Smooth muscle cell of the brain vasculature (primary cell): Measurements from ENCODE around the gene KRTAP10-1.
"Not testable (repeated sequence)": the region's sequence is repeated elsewhere in the genome, so short reads cannot be mapped to it uniquely, and the experiment has no call there.

Source experiments
- DNase-seq: peaks from one replicate; pipeline ENCODE4 v3.0.0-alpha.2; 2012; ENCODE audit warnings: low read depth, low spot score

The KRTAP10-1 gene, protein sequence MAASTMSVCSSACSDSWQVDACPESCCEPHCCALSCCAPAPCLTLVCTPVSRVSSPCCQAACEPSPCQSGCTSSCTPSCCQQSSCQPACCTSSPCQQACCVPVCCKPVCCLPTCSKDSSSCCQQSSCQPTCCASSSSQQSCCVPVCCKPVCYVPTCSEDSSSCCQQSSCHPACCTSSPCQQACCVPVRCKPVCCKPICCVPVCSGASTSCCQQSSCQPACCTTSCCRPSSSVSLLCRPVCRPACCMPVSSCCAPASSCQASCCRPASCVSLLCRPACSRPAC

DNA sequence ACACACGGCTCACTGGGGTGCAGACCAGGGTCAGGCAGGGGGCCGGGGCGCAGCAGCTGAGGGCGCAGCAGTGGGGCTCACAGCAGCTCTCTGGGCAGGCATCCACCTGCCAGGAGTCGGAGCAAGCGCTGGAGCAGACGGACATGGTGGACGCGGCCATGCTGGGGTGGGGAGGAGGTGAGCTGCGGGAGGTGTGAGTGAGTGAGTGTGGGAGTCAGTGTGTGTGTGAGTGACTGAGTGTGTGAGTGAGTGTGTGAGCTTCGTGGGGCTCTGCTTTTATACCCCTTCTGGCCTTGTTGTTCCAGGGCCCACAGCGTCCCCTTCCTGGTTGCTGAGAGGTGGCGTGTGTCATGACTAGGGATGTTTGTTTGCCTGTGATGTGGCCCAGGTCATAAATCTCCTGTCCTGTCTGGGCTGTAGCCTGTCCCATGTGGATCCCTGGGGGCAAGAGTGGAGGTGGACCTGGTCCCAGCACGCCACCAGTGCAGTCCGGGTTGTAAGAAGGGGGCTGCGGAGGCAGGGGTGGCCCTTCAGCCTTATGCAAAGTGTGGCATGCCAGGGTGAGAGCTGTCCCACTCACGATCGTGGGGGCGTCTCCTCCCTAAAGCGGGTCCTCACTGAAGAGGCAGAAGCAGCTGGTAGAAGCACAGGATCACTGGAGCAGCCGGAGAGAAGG, at the start of gene KRTAP10-1:
TSS of gene KRTAP10-1 (minus strand) at position 205 of the 676 bp plus-strand sequence. CDS start at position 160, 45 bp downstream.
- DNase-seq = no peak

DNA sequence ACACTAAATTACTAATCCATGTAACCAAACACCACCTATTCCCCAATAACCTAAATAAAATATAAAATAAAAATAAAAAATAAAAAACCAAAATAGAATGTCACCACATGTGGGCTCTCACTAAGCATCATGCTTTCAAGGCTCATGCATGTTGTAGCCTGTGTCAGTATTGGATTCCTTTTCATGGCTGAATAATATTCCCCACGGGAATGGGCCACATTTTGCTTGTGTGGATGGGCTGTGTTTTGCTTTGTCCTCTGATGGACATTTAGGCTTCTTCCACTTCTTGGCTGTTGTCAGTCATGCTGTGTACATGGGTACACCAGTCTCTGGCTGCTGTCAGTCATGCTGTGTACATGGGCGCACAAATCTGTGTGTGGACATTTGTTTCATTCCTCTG, 49.1 kb upstream of the KRTAP10-1 start:
- no peak for DNase-seq

DNA sequence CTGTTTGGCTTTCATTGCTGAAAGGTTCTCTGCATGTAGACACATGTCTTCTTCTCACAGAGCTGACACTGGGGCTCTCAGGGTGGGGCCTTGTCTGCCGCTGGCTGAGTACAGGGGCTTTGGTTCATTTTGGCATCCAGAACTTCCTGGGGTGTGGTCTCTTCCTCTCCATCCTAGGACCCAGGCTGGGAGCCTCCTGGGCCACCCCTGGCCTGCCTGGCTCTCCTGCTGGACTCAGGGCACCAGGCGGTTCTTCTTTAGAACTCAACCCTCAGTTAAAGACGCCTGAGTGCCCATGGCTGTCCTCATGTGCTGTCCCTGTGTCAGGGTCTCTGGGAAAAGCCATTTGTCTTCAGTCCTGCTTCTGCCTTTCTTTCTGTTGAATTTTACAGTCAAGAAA, 45.9 kb upstream of the KRTAP10-1 start:
- DNase-seq = no peak

- no peak for DNase-seq
Measured at GRCh38 chr21:44583800-44584147, 43.8 kb upstream of the KRTAP10-1 start.

- DNase-seq = no peak
Measured at GRCh38 chr21:44583089-44583799, 43.2 kb upstream of the KRTAP10-1 start.

DNA sequence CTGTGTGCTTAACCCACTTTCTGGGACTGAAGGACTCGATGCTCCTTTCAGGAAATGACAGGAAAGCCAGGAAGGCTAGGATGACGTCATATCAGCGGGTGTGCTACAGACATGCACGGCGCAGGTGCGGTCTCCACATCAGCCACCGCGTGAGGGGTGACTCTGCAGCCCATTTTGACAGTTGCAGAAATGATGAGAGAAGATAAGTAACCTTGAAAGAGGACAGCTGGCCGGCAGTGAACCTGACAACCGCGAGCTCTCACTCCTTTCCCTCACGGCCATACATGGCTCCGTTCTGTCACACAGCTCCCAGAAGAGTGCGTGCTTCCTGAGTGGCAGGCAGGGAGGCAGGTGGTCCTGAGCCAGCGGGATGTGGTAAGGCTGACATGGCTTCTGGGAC, 42.1 kb upstream of the KRTAP10-1 start:
- DNase-seq = no peak

DNA sequence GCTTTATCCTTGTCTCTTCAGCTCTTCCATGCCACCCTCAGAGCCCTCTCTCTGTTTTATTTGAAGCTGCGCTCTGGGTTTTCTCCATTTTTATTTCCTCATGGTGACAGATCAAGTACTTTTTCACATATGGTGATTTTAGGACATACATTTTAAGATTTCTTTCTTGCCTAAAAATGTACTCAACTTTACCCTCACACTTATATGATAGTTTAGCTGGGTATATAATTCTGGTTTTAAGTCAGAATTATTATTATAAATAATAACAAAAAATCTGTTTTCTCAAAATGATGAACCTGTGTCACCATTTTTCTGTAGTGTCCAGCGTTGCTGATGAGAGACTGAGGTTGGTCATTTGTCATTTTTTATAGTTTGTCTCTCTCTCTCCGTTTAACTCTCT, 41.2 kb upstream of the KRTAP10-1 start:
- DNase-seq = no peak

GRCh38 chr21:44580231-44580821, 40.3 kb upstream of the KRTAP10-1 start, which contains the start of gene KRTAP10-5:
Gene KRTAP10-5 (minus strand): TSS chr21:44580604. CDS start chr21:44580578, 26 bp downstream.
- not testable (repeated sequence) for DNase-seq

DNA sequence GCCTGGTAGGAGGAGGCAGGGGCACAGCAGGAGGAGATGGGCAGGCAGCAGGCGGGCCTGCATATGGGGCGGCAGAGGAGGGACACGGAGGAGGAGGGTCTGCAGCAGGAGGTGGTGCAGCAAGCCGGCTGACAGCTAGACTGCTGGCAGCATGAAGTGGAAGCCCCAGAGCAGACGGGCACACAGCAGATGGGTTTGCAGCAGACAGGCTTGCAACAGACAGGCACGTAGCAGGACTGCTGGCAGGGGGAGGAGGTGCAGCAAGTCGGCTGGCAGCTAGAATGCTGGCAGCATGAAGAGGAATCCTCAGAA, 39.8 kb upstream of the KRTAP10-1 start:
- DNase-seq = no peak

DNA sequence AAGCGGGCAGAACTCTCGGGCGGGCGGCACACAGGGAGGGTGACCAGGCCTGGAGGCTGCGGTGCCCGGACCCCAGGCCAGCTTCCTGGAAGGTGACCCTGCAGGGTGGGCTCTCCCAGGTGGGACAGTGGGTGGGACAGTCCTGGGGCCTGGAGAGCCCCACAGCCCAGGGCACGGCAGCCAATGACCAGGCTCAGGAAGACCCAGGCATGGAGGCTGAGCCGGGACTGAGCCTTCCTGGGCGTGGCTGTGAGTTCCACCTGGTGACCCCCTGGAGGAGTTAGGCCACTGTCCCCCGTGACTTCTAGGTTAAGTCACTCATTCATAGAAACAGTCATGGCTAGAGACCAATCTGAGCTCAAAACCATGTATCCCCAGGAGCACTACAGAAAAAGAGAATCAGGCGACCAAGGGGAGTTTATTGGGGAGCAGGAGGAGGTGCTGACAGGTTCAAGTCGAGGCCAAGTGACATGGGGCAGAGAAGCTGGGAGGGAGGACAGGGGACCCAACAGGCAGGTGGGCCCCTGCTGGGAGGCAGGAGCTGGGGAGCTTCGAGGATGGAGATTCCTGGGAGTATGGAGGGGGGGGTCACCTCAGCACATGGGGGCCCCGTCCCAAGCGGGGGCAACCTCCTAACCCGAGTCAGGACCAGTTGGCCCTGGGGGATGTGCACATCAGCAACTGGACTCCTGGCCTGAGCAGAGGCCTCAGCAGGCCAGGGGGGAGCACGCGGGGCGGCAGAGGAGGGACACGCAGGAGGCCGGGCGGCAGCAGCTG, 39.2 kb upstream of the KRTAP10-1 start:
- no peak for DNase-seq

- no peak for DNase-seq
Measured at GRCh38 chr21:44578371-44579055, 38.5 kb upstream of the KRTAP10-1 start.

DNA sequence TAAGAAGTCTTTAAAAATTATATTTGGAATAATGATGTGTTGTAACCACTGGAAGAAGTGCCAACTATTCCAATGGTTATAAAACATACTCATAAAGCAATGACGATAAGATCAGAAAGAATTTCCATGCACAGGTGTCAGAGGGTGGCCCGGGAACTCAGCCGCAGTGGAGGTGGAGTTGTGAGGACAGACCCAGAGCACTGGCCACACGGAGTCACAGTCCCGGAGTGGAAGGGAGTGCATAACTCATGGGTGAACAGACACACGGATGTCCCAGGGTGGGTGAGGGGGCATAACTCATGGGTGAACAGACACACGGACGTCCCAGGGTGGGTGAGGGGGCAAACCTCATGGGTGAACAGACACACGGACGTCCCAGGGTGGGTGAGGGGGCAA, 36.0 kb upstream of the KRTAP10-1 start:
- DNase-seq = no peak

- DNase-seq = no peak
Measured at GRCh38 chr21:44575307-44576024, 35.5 kb upstream of the KRTAP10-1 start.

GRCh38 chr21:44574457-44575306, 34.7 kb upstream of the KRTAP10-1 start:
- DNase-seq = no peak

DNA sequence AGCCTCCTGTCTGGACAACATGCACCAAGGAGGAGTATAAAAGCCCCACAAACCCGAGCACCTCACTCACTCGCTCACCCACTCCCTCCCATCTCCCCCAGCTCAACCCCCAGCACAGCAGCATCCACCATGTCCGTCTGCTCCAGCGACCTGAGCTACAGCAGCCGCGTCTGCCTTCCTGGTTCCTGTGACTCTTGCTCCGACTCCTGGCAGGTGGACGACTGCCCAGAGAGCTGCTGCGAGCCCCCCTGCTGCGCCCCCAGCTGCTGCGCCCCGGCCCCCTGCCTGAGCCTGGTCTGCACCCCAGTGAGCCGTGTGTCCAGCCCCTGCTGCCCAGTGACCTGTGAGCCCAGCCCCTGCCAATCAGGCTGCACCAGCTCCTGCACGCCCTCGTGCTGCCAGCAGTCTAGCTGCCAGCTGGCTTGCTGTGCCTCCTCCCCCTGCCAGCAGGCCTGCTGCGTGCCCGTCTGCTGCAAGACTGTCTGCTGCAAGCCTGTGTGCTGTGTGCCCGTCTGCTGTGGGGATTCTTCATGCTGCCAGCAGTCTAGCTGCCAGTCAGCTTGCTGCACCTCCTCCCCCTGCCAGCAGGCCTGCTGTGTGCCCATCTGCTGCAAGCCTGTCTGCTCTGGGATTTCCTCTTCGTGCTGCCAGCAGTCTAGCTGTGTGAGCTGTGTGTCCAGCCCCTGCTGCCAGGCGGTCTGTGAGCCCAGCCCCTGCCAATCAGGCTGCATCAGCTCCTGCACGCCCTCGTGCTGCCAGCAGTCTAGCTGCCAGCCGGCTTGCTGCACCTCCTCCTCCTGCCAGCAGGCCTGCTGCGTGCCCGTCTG, 33.8 kb upstream of the KRTAP10-1 start, which contains the start of gene KRTAP10-4:
TSS of gene KRTAP10-4 (plus strand) at position 100 of the 827 bp plus-strand sequence. CDS start at position 130, 30 bp downstream.
- not testable (repeated sequence) for DNase-seq

DNA sequence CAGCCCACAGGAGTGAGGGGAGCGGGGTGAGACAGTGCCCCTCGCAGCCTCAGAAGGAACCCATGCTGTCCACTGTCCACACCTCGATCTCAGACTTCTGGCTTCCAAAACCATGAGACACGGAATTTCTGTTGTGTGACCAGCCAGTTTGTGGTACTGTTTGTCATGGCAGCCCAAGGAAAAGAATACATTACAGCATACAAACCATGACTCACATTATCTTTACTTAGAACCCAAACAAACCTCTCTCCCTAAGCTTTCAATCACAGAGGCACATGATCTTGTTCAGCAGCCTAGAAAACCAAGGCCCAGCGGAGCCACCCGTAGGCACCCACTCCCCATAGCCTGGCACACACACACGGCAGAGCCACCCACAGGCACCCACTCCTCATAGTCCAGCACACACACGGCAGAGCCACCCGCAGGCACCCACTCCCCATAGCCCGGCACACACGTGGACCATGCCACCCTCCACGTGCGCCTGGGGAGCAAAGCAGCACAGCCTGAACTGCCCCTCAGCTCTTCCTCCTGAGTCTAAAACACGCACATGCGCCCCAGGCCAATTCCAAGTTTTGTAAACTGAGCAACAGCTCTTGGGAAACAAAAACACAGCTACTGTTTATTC, 33.1 kb upstream of the KRTAP10-1 start:
- no peak for DNase-seq

GRCh38 chr21:44571844-44572782, 32.1 kb upstream of the KRTAP10-1 start:
- no peak for DNase-seq
